Left lung (tissue), 10 donors: ENCODE data around the gene SLC43A3. TPM values are rescaled to one million over a fixed set of nuclear protein-coding genes. Genes with fewer than 3 reads are reported as not detected.

ENCODE experiments used
- ATAC-seq: fragments of 200-7000 bp; cut with Tn5 transposase; one replicate; pipeline ENCODE4 v1.9.1; 2020; ENCODE audit warnings: moderate library complexity
- DNase-seq, 4 donors: peaks; one replicate each; pipeline ENCODE4 v3.0.0-alpha.2; 2013 to 2020
- H3K27ac ChIP-seq, 2 donors: fragments of 200-600 bp; sonication (generic) in 1 of 2; one replicate each; pipeline versions ENCODE4 v1.5.0 to v1.8.0; 2020 to 2021
- H3K27me3 ChIP-seq, 2 donors: fragments of 200-600 bp; sonication (generic) in 1 of 2; one replicate each; pipeline versions ENCODE4 v1.5.0 to v1.8.0; 2020 to 2021
- H3K36me3 ChIP-seq, 2 donors: fragments of 200-600 bp; sonication (generic) in 1 of 2; one replicate each; pipeline versions ENCODE4 v1.5.0 to v1.8.0; 2020 to 2021
- H3K4me1 ChIP-seq, 2 donors: fragments of 200-600 bp; one replicate each; pipeline ENCODE4 v1.8.0; 2021
- H3K4me3 ChIP-seq, 2 donors: fragments of 200-600 bp; sonication (generic) in 1 of 2; one replicate each; pipeline versions ENCODE4 v1.5.0 to v1.8.0; 2020 to 2021; ENCODE audit warnings: mild to moderate bottlenecking in 1 of 2
- H3K9me3 ChIP-seq, 2 donors: fragments of 200-600 bp; sonication (generic) in 1 of 2; one replicate each; pipeline versions ENCODE4 v1.5.0 to v1.8.0; 2020 to 2021
- intact Hi-C, 2 donors: fragments of 100-400 bp; cut with DNase I; formaldehyde crosslinking; loops; one replicate each; pipeline versions ENCODE4 v1.11.2 to v1.14.2; 2022
- polyA plus RNA-seq, 6 donors: library from polyadenylated mRNA; unstranded; fragments of 120-200 nt; gene quantifications; one replicate each; pipeline ENCODE4 v1.2.1, GENCODE V29; 2013; ENCODE audit not compliant: insufficient read length in 6 of 6
- total RNA-seq, 2 donors: library from RNA; stranded (reverse); fragmentation: NEBNext Ultra II Directional; extraction: Animal tissue kit (Norgen Biotek cat#: 25700); gene quantifications; one replicate each; pipeline ENCODE4 v1.2.1, GENCODE V29; 2021
- TF ChIP-seq, protein P1 (sequence below), 2 donors: fragments of 200-600 bp; sonication (generic) in 1 of 2; IDR thresholded peaks; one replicate each; pipeline versions ENCODE4 v1.5.0 to v1.8.0; 2021; ENCODE audit warnings: antibody characterized with exemption in 2 of 2
- donor health status: DM: no; HTN: yes; CAD: no.
- donor health status: DM: no; HTN: no; CAD: no.

Gene SLC43A3
- total and polyA plus RNA-seq, 8 donors, result 35.0 to 185 (median 40.8) TPM

DNA sequence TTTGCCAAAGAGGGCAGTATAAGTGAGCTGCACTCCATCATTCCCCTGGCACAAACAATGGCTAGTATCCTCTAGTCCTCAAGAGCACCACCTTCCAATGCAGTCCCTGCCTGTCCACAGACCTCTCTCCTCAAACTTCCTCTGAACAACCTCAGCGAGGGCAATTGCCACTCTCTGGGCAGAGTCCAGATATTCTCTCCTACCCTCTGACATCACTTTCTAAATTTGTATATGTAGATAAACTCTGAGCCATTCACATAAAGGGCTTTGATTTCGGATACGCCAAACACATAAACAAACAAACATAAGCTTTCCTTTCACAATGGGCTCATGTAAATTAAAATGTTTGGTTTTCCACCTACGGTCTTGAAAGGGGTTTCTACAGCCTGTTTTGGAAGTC, 3.0 kb upstream of the SLC43A3 start:
- ATAC-seq (no peak), DNase-seq (peak in 1 of 4 donors; percentile 17)
- intact Hi-C loops, result no loop called here
- Histone ChIP-seq H3K27ac (no peak overlapping the region), H3K4me1 (peaks cover 47 to 73% of the 10 kb centered on the region in 2 donors), H3K36me3 (peaks cover 0 to 9% of the 10 kb centered on the region in 2 donors), H3K9me3 (no peaks in the 10 kb centered on the region), H3K27me3 (no peaks in the 10 kb centered on the region), H3K4me3 (no peak overlapping the region)
- TF ChIP-seq, protein P1, sequence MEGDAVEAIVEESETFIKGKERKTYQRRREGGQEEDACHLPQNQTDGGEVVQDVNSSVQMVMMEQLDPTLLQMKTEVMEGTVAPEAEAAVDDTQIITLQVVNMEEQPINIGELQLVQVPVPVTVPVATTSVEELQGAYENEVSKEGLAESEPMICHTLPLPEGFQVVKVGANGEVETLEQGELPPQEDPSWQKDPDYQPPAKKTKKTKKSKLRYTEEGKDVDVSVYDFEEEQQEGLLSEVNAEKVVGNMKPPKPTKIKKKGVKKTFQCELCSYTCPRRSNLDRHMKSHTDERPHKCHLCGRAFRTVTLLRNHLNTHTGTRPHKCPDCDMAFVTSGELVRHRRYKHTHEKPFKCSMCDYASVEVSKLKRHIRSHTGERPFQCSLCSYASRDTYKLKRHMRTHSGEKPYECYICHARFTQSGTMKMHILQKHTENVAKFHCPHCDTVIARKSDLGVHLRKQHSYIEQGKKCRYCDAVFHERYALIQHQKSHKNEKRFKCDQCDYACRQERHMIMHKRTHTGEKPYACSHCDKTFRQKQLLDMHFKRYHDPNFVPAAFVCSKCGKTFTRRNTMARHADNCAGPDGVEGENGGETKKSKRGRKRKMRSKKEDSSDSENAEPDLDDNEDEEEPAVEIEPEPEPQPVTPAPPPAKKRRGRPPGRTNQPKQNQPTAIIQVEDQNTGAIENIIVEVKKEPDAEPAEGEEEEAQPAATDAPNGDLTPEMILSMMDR (IDR thresholded peaks at IDR 0.05), result no peak

DNA sequence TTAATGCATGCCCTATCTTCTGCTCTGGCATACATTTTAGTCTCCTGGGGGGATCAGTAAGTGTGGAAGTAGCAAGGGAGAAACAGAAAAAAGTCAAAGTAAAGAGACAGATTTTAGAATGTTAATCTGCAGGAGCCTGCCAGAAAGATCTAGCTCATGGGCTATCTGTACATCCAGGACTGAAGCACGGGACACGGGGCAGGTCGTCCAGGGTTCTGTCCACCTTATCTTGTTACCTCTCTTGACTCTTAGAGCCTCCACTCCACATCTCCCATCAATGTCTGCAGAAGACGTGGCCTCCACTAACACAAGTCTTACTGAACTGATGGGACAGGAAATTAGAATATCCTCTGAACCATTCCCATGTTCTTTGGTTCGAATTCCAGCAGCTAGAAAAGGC, 1.7 kb upstream of the SLC43A3 start:
- Histone ChIP-seq H3K27ac (peak overlapping the region in 1 of 2 donors; percentile 96), H3K4me1 (peaks cover 43 to 73% of the 10 kb centered on the region in 2 donors), H3K36me3 (peaks cover 0 to 18% of the 10 kb centered on the region in 2 donors), H3K9me3 (no peaks in the 10 kb centered on the region), H3K4me3 (no peak overlapping the region), H3K27me3 (no peaks in the 10 kb centered on the region)
- DNase-seq (peak in 1 of 4 donors; percentile 25), ATAC-seq (no peak)
- intact Hi-C loops, result no loop called here
- TF ChIP-seq, protein P1 (IDR thresholded peaks at IDR 0.05), result no peak

DNA sequence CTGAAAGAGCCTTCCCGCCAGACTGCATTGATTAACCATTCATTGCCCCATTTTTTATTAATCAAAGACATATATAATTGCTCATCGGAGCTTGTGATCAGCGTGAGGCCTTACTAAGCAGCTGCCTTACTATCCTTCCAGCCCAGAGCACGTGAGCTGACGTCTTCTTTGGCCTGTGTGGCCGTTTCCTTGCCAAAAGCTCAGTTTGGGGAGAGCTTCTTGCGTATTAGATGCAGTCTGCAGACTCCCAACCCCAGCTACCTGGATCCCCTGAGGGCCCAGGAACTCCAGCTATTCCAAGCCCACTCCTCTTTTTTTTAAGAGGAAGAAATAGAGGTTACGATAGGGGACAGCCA, 784 bp upstream of the SLC43A3 start:
- peak; percentile 3 for ATAC-seq
- Histone ChIP-seq H3K4me1 (peaks cover 36 to 73% of the 10 kb centered on the region in 2 donors), H3K36me3 (peaks cover 0 to 27% of the 10 kb centered on the region in 2 donors), H3K9me3 (no peaks in the 10 kb centered on the region), H3K4me3 (peak overlapping the region in 1 of 2 donors; percentile 66), H3K27ac (peak overlapping the region; percentile 96), H3K27me3 (no peaks in the 10 kb centered on the region)
- intact Hi-C loops, result no loop called here
- TF ChIP-seq, protein P1 (IDR thresholded peaks at IDR 0.05), result no peak
- DNase-seq, result peak in 3 of 4 donors; percentile 47 to 80 (median 73)

DNA sequence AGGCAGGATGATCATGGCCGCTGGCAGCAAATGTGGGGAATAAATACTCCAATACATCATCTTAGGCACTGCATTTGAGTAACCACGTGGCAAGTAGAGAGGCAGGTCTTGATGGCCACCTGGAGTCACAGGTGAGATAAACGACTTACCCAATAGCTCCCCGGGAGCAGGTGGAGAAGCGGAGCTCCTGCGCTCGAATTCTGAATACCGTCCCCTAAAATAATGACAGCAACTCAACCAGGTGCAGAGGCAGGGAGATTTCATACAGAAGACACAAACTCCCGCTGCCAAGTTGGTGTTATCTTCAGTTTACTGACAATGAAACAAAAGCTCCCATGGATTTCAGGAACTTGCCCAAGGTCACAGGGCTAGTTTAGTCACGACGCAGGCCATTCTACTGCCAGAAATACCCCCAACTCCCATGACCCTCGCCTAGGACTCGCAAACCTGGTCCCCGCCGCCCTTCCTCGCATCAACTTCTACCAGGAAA, 437 bp downstream of the SLC43A3 start:
- Histone ChIP-seq H3K4me1 (peaks cover 31 to 73% of the 10 kb centered on the region in 2 donors), H3K27me3 (no peaks in the 10 kb centered on the region), H3K36me3 (peaks cover 0 to 34% of the 10 kb centered on the region in 2 donors), H3K4me3 (peak overlapping the region; percentile 40 to 66), H3K27ac (peak overlapping the region; percentile 96), H3K9me3 (no peaks in the 10 kb centered on the region)
- ATAC-seq, result peak; percentile 28
- TF ChIP-seq, protein P1 (IDR thresholded peaks at IDR 0.05), result no peak
- peak in 1 of 4 donors; percentile 18 for DNase-seq
- intact Hi-C loops, result no loop called here

DNA sequence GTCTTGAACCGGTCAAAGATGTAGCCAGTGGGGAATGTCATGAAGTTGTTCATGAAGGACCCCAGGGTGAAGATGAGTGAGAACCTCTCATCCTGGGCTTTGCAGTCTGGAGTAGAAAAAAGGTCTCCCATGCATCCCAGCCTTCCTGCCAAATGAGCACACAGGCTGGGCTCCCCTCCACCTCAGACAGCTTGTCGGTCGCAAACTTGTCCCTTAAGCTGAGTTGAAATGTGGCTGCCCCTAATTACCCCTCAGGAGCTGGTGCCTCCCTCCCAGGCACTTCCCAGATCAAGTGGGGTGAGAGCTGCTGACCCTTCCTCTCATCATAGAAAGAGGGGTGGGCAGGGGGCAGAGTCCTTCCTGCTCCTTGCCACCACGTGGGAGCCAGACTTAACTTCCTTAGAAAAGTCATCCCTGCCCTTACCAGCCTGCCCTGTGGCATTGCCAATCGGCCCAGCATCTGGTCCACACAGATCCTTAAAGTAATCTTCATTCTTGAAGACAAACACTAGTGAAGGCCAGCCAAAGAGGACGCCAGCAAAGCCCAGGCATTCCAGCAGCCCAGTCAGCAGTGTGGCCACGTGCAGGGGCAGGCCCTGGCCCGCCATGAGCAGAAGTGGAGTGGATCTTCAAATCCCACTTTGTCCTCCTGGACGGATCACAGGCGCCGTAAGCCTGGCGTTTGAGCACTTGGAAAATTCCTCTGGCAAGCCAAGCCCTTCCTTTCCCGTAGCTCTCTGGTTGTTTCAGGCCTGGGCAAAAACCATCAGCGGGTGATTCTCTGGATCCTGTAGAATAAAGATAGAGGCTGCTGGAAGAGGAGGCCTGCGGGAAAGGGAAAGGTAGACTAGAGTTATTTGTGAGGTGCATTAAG, 1.1 kb downstream of the SLC43A3 start:
- no peaks in the 10 kb centered on the region for H3K9me3 ChIP-seq
- intact Hi-C loops, result no loop called here
- TF ChIP-seq, protein P1 (IDR thresholded peaks at IDR 0.05), result no peak
- H3K27me3 ChIP-seq, result no peaks in the 10 kb centered on the region
- H3K4me3 ChIP-seq, result peak overlapping the region; percentile 40 to 66
- peak in 2 of 4 donors; percentile 84 to 85 for DNase-seq
- ATAC-seq, result peak; percentile 47
- peak overlapping the region; percentile 96 for H3K27ac ChIP-seq
- peaks cover 0 to 41% of the 10 kb centered on the region in 2 donors for H3K36me3 ChIP-seq
- H3K4me1 ChIP-seq, result peaks cover 31 to 70% of the 10 kb centered on the region in 2 donors
